Body of pancreas (tissue), 4 donors: ENCODE measurements around the gene ODR4. TPM values are rescaled to one million over a fixed set of nuclear protein-coding genes. Genes with fewer than 3 reads are reported as not detected.
A peak's percentile ranks its signal among the peaks of the same experiment; 100 is the strongest.

Experiments used
- ATAC-seq: fragments of 150-250 bp; one replicate; pipeline ENCODE4 v1.9.1; 2016
- DNase-seq, 4 donors: peaks; one replicate each; pipeline ENCODE4 v3.0.0-alpha.2; 2019
- H3K27ac ChIP-seq, 4 donors: fragments of 200-600 bp; sonication (generic); 1 replicate in 3 of 4; 2 replicates in 1 of 4; pipeline versions ENCODE4 v1.5.1 to v1.6.1; 2016 to 2019; ENCODE audit warnings: mild to moderate bottlenecking in 1 of 4, mixed read lengths in 1 of 4, moderate library complexity in 1 of 4
- H3K27me3 ChIP-seq, 2 donors: fragments of 200-600 bp; sonication (generic); one replicate each; pipeline ENCODE4 v1.6.0; 2016; ENCODE audit warnings: mild to moderate bottlenecking in 1 of 2
- H3K36me3 ChIP-seq, 2 donors: fragments of 200-600 bp; sonication (generic); replicated peaks in 1 of 2; 2 replicates each; pipeline ENCODE4 v1.5.1; 2016; ENCODE audit warnings: low read depth in 2 of 2; ENCODE audit not compliant: insufficient read depth in 1 of 2
- H3K4me1 ChIP-seq: fragments of 200-600 bp; sonication (generic); one replicate; pipeline ENCODE4 v1.6.0; 2016
- H3K4me3 ChIP-seq, 2 donors: fragments of 200-600 bp; sonication (generic); 1 replicate in 1 of 2; 2 replicates in 1 of 2; pipeline ENCODE4 v1.5.1; 2016 to 2019
- H3K9me3 ChIP-seq, 3 donors: fragments of 200-600 bp; sonication (generic); 1 replicate in 2 of 3; 2 replicates in 1 of 3; pipeline ENCODE4 v1.5.1; 2016
- POLR2A ChIP-seq, 3 donors: fragments of 450-650 bp; IDR thresholded peaks; one replicate each; pipeline ENCODE4 v1.6.1; 2016; ENCODE audit warnings: antibody characterized with exemption in 3 of 3, mild to moderate bottlenecking in 2 of 3
- WGBS, 2 donors: methylation state at CpG; one replicate each; pipeline ENCODE4 v1.1.5; 2017; 5-methylcytosine and 5-hydroxymethylcytosine counted together
- intact Hi-C: fragments of 100-400 bp; cut with DNase I; formaldehyde crosslinking; loops from one replicate; pipeline ENCODE4 v1.15.1; 2023
- total RNA-seq, 2 donors: library from RNA; depleted of rRNA; stranded (reverse); fragments of >200 nt; gene quantifications; one replicate each; pipeline ENCODE4 v1.1.0, GENCODE V29; 2016
- TF ChIP-seq, protein P1 (sequence below), 7 experiments: fragments of 450-650 bp in 4 of 7; fragments of 200-600 bp in 3 of 7; sonication (generic) in 3 of 7; IDR thresholded peaks; one replicate each; pipeline ENCODE4 v1.5.1; 2016 to 2019; ENCODE audit warnings: antibody characterized with exemption in 7 of 7

Gene ODR4
- total RNA-seq, 2 donors from 2014 or later, result 13.5 to 17.6 TPM

DNA sequence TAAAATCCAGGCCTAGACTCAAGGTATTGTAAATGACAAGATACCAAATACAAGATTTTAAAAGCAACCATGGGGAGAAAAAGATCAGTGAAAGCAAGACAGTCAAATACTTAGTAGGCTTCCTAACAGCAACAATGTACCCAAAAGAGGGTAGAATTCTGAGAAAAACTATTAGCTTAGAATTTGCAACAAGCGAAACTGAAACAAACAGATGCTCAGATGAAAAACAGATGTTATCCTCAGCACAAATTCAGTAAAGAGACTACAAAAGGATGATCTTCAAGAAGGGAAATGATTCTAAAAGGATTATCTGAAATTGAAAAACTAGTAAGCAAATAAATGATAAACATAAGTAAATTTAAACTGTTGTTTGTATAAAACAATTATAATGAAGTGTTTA lies 45.3 kb downstream of the ODR4 start:
- no peak for TF ChIP-seq POLR2A (IDR thresholded peaks at IDR 0.05)
- TF ChIP-seq, protein P1, sequence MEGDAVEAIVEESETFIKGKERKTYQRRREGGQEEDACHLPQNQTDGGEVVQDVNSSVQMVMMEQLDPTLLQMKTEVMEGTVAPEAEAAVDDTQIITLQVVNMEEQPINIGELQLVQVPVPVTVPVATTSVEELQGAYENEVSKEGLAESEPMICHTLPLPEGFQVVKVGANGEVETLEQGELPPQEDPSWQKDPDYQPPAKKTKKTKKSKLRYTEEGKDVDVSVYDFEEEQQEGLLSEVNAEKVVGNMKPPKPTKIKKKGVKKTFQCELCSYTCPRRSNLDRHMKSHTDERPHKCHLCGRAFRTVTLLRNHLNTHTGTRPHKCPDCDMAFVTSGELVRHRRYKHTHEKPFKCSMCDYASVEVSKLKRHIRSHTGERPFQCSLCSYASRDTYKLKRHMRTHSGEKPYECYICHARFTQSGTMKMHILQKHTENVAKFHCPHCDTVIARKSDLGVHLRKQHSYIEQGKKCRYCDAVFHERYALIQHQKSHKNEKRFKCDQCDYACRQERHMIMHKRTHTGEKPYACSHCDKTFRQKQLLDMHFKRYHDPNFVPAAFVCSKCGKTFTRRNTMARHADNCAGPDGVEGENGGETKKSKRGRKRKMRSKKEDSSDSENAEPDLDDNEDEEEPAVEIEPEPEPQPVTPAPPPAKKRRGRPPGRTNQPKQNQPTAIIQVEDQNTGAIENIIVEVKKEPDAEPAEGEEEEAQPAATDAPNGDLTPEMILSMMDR (IDR thresholded peaks at IDR 0.05), result no peak
- no peak overlapping the region for H3K27ac ChIP-seq
- no peak for ATAC-seq
- H3K36me3 ChIP-seq, result peaks cover 0 to 15% of the 10 kb centered on the region in 2 donors
- intact Hi-C loops, result no loop called here
- H3K4me3 ChIP-seq, result no peak overlapping the region
- no peaks in the 10 kb centered on the region for H3K27me3 ChIP-seq
- H3K4me1 ChIP-seq, result no peaks in the 10 kb centered on the region
- no peaks in the 10 kb centered on the region for H3K9me3 ChIP-seq
- DNase-seq, result no peak
- WGBS, 2 donors, result 85 to 89% methylated on average over 1 of the region's 1 CpG

DNA sequence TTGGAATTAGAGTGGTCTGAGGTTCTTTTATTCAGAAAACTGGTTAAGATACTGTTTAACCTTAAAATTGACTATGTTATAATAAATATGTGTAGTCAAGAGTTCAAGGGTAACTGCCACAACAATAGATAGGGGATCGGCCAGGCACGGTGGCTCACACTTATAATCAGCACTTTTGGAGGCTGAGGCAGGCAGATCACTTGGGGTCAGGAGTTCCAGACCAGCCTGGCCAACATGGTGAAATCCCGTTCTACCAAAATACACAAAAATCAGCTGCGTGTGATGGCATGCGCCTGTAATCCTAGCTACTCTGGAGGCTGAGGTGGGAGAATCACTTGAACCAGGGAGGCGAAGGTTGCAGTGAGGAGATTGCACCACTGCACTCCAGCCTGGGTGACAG lies 45.8 kb downstream of the ODR4 start:
- DNase-seq, result no peak
- peaks cover 0 to 15% of the 10 kb centered on the region in 2 donors for H3K36me3 ChIP-seq
- no peaks in the 10 kb centered on the region for H3K9me3 ChIP-seq
- ATAC-seq, result no peak
- TF ChIP-seq POLR2A (IDR thresholded peaks at IDR 0.05), result no peak
- TF ChIP-seq, protein P1 (IDR thresholded peaks at IDR 0.05), result no peak
- WGBS, 2 donors, result 86 to 87% methylated on average over 6 of the region's 6 CpGs
- H3K4me3 ChIP-seq, result no peak overlapping the region
- H3K27ac ChIP-seq, result no peak overlapping the region
- no peaks in the 10 kb centered on the region for H3K4me1 ChIP-seq
- intact Hi-C loops, result no loop called here
- no peaks in the 10 kb centered on the region for H3K27me3 ChIP-seq

DNA sequence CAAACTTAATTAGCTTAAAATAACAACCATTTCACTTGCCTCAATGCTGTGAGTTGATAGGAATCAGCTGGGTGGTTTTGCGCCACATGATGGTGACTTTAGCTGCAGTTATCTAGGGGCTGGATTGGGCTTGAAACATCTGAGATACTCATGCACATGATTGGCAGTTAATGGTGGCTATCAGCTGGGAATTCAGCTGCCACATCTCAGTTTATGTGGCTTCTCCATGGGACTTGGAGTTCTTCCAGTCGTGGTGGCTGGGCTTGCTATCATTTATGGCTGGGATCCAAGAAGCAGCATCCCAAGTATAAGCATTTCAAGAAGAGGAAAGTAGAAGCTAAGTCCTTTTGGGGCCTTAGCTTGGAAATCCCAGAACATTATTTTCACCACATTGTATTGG lies 48.9 kb downstream of the ODR4 start:
- ATAC-seq, result no peak
- intact Hi-C loops, result no loop called here
- no peak for TF ChIP-seq POLR2A (IDR thresholded peaks at IDR 0.05)
- TF ChIP-seq, protein P1 (IDR thresholded peaks at IDR 0.05), result no peak
- Histone ChIP-seq H3K27me3 (no peaks in the 10 kb centered on the region), H3K4me1 (no peaks in the 10 kb centered on the region), H3K36me3 (peaks cover 0 to 9% of the 10 kb centered on the region in 2 donors), H3K4me3 (no peak overlapping the region), H3K27ac (no peak overlapping the region), H3K9me3 (no peaks in the 10 kb centered on the region)
- peak in 2 of 4 donors; percentile 16 to 20 for DNase-seq
- whole genome bisulfite sequencing, 2 donors, result 52 to 60% methylated on average over 2 of the region's 2 CpGs

DNA sequence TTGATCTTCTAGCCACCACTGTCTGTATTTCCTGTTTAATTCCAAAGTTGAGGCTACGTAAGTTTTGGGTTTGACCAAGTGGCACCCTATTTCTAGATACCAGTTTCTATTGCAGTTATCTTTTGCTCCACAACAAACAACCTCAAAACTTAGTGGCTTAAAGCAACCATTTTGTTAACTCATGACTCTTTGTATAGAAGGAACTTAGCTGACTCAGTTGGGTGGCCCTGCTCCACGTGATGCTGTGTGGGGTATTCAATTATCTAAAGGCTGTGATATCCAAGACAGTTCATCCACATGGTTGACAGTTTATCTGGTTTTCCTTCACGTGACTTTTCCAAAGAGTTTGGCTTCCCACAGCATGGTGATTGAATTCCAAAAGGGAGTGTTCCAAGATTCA lies 50.5 kb downstream of the ODR4 start:
- 84% methylated on average over 3 of the region's 3 CpGs for WGBS, 2 donors
- intact Hi-C loops, result no loop called here
- DNase-seq (no peak), ATAC-seq (no peak)
- H3K27ac ChIP-seq, result no peak overlapping the region
- H3K9me3 ChIP-seq, result no peaks in the 10 kb centered on the region
- TF ChIP-seq, protein P1 (IDR thresholded peaks at IDR 0.05), result no peak
- TF ChIP-seq POLR2A (IDR thresholded peaks at IDR 0.05), result no peak
- no peaks in the 10 kb centered on the region for H3K36me3 ChIP-seq
- no peaks in the 10 kb centered on the region for H3K4me1 ChIP-seq
- no peak overlapping the region for H3K4me3 ChIP-seq
- no peaks in the 10 kb centered on the region for H3K27me3 ChIP-seq

DNA sequence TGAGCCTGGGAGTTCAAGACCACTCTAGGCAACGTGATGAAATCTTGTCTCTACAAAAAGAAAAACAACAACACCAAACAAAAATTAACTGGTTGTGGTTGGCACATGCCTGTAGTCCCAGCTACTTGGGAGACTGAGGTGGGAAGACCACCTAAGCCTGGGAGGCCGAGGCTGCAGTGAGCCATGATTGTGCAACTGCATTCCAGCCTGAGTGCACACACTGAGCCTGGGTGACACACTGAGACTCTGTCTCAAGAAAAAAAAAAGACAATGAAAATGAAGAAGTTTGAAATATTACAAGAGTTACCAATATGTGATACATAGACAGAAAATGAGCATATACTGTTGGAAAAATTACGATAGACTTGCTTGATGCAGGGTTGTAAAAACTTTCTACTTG lies 53.4 kb downstream of the ODR4 start:
- intact Hi-C loops, result no loop called here
- TF ChIP-seq POLR2A (IDR thresholded peaks at IDR 0.05), result no peak
- TF ChIP-seq, protein P1 (IDR thresholded peaks at IDR 0.05), result no peak
- H3K27me3 ChIP-seq, result no peaks in the 10 kb centered on the region
- DNase-seq (no peak), ATAC-seq (no peak)
- no peak overlapping the region for H3K4me3 ChIP-seq
- no peak overlapping the region for H3K27ac ChIP-seq
- H3K4me1 ChIP-seq, result no peaks in the 10 kb centered on the region
- H3K9me3 ChIP-seq, result no peaks in the 10 kb centered on the region
- WGBS, 2 donors, result 90 to 94% methylated on average over 3 of the region's 3 CpGs
- no peaks in the 10 kb centered on the region for H3K36me3 ChIP-seq
